ENCODE data around the gene DNM3.

The DNM3 gene

GRCh38 chr1:171899838-171900237, 58.5 kb downstream of the DNM3 start:
- in situ Hi-C loops (cut with HindIII; ENCODE audit: low pct_ligation_motif_present, low sequenced_read_pairs), result no loop called here
- no peak overlapping the region for H3K4me3 ChIP-seq (ENCODE audit: low read depth, low read length)
- no peak for DNase-seq
- TF ChIP-seq CTCF (IDR thresholded peaks at IDR 0.05; ENCODE audit: low read depth, low read length, missing control alignments), result no peak
- H3K36me3 ChIP-seq (replicated peaks), result no peaks in the 10 kb centered on the region
- H3K27me3 ChIP-seq (replicated peaks), result no peaks in the 10 kb centered on the region
- H3K27ac ChIP-seq, result no peak overlapping the region

GRCh38 chr1:171901245-171901644, 59.9 kb downstream of the DNM3 start:
- H3K36me3 ChIP-seq (replicated peaks), result no peaks in the 10 kb centered on the region
- no peaks in the 10 kb centered on the region for H3K27me3 ChIP-seq (replicated peaks)
- H3K4me3 ChIP-seq (ENCODE audit: low read depth, low read length), result no peak overlapping the region
- DNase-seq, result no peak
- H3K27ac ChIP-seq, result no peak overlapping the region
- in situ Hi-C loops (cut with HindIII; ENCODE audit: low pct_ligation_motif_present, low sequenced_read_pairs), result no loop called here
- TF ChIP-seq CTCF (IDR thresholded peaks at IDR 0.05; ENCODE audit: low read depth, low read length, missing control alignments), result no peak

GRCh38 chr1:171902527-171902926, 61.2 kb downstream of the DNM3 start:
- no peak for TF ChIP-seq CTCF (IDR thresholded peaks at IDR 0.05; ENCODE audit: low read depth, low read length, missing control alignments)
- no peak for DNase-seq

GRCh38 chr1:171904778-171905450, 63.6 kb downstream of the DNM3 start:
- Histone ChIP-seq H3K27me3 (replicated peaks) (no peaks in the 10 kb centered on the region), H3K27ac (no peak overlapping the region), H3K4me3 (ENCODE audit: low read depth, low read length) (no peak overlapping the region), H3K36me3 (replicated peaks) (no peaks in the 10 kb centered on the region)
- no peak for DNase-seq
- no peak for TF ChIP-seq CTCF (IDR thresholded peaks at IDR 0.05; ENCODE audit: low read depth, low read length, missing control alignments)
- in situ Hi-C loops (cut with HindIII; ENCODE audit: low pct_ligation_motif_present, low sequenced_read_pairs), result no loop called here

More at GRCh38 chr1:171902527-171902926, 61.2 kb downstream of the DNM3 start:
- no peak overlapping the region for H3K4me3 ChIP-seq (ENCODE audit: low read depth, low read length)
- no peak overlapping the region for H3K27ac ChIP-seq
- no peaks in the 10 kb centered on the region for H3K27me3 ChIP-seq (replicated peaks)
- H3K36me3 ChIP-seq (replicated peaks), result no peaks in the 10 kb centered on the region
- in situ Hi-C loops (cut with HindIII; ENCODE audit: low pct_ligation_motif_present, low sequenced_read_pairs), result no loop called here

GRCh38 chr1:171909711-171910110, 68.4 kb downstream of the DNM3 start:
- Histone ChIP-seq H3K27me3 (replicated peaks) (no peaks in the 10 kb centered on the region), H3K27ac (no peak overlapping the region), H3K4me3 (ENCODE audit: low read depth, low read length) (no peak overlapping the region), H3K36me3 (replicated peaks) (no peaks in the 10 kb centered on the region)
- no peak for DNase-seq
- in situ Hi-C loops (cut with HindIII; ENCODE audit: low pct_ligation_motif_present, low sequenced_read_pairs), result no loop called here
- no peak for TF ChIP-seq CTCF (IDR thresholded peaks at IDR 0.05; ENCODE audit: low read depth, low read length, missing control alignments)

- DNase-seq, result no peak
- no peak for TF ChIP-seq CTCF (IDR thresholded peaks at IDR 0.05; ENCODE audit: low read depth, low read length, missing control alignments)
- in situ Hi-C loops (cut with HindIII; ENCODE audit: low pct_ligation_motif_present, low sequenced_read_pairs), result no loop called here
- Histone ChIP-seq H3K27ac (no peak overlapping the region), H3K4me3 (ENCODE audit: low read depth, low read length) (no peak overlapping the region), H3K27me3 (replicated peaks) (no peaks in the 10 kb centered on the region), H3K36me3 (replicated peaks) (no peaks in the 10 kb centered on the region)
Measured at GRCh38 chr1:171910786-171911185, 69.5 kb downstream of the DNM3 start.

All from brain microvascular endothelial cell (primary cell).